GM12891 (cell line): ENCODE results near the gene LEMD3.

Experiments
- DNase-seq: peaks from one replicate; pipeline ENCODE4 v3.0.0; 2011; ENCODE audit warnings: low spot score; ENCODE audit not compliant: insufficient read length
- FAIRE-seq: peaks from 2 replicates; lab custom pipeline; 2011; peaks lifted over from hg19 to GRCh38; lab: Jason Lieb, UNC
- PAX5 ChIP-seq: IDR thresholded peaks from 2 replicates; pipeline ENCODE4 v1.6.1; 2011; ENCODE audit warnings: low read length, moderate library complexity, mild to moderate bottlenecking; ENCODE audit not compliant: insufficient read depth, severe bottlenecking
- POLR2A ChIP-seq: IDR thresholded peaks from 2 replicates; pipeline ENCODE4 v1.6.1; 2011; ENCODE audit warnings: low read depth, low read length, control low read depth
- POLR2AphosphoS5 ChIP-seq: IDR thresholded peaks from 2 replicates; pipeline ENCODE4 v1.6.1; 2011; ENCODE audit warnings: low read depth, low read length, control low read depth
- POU2F2 ChIP-seq: IDR thresholded peaks from 2 replicates; pipeline ENCODE4 v1.6.1; 2011; ENCODE audit warnings: low read depth, mild to moderate bottlenecking, control low read depth, low read length, moderate library complexity
- SPI1 ChIP-seq: IDR thresholded peaks from 2 replicates; pipeline ENCODE4 v1.6.1; 2011; ENCODE audit warnings: low read depth, low read length, control low read depth
- TAF1 ChIP-seq: IDR thresholded peaks from 2 replicates; pipeline ENCODE4 v1.6.1; 2011; ENCODE audit warnings: low read depth, low read length, control low read depth

The LEMD3 gene

GRCh38 chr12:65204886-65205525 lies 35.6 kb downstream of the LEMD3 start:
- FAIRE-seq (no peak), DNase-seq (no peak)
- no peak for TF ChIP-seq SPI1
- TF ChIP-seq POLR2A: no peak
- TF ChIP-seq POLR2AphosphoS5: no peak
- TF ChIP-seq PAX5: no peak
- TF ChIP-seq POU2F2: no peak
- TF ChIP-seq TAF1: no peak

GRCh38 chr12:65205886-65206285 lies 36.5 kb downstream of the LEMD3 start:
- FAIRE-seq (peak; percentile 65), DNase-seq (no peak)
- peak; percentile 66; the same call in 1 of the 2 replicates for TF ChIP-seq SPI1
- TF ChIP-seq POU2F2: no peak
- no peak for TF ChIP-seq PAX5

GRCh38 chr12:65208125-65208524 lies 38.7 kb downstream of the LEMD3 start:
- DNase-seq (no peak), FAIRE-seq (no peak)
- TF ChIP-seq POLR2AphosphoS5 (no peak), POU2F2 (no peak), POLR2A (no peak), TAF1 (no peak), SPI1 (no peak), PAX5 (no peak)

GRCh38 chr12:65208964-65209654 lies 39.7 kb downstream of the LEMD3 start:
- FAIRE-seq (no peak), DNase-seq (no peak)
- no peak for TF ChIP-seq PAX5
- TF ChIP-seq TAF1: no peak
- no peak for TF ChIP-seq POLR2A
- no peak for TF ChIP-seq SPI1

GRCh38 chr12:65209655-65210043 lies 40.3 kb downstream of the LEMD3 start:
- FAIRE-seq: no peak
- TF ChIP-seq SPI1: peak; percentile 90
- no peak for TF ChIP-seq POLR2AphosphoS5
- TF ChIP-seq POLR2A: no peak
- DNase-seq: no peak

GRCh38 chr12:65217086-65217485 lies 47.7 kb downstream of the LEMD3 start:
- DNase-seq: no peak
- FAIRE-seq: no peak
- TF ChIP-seq TAF1 (no peak), POLR2AphosphoS5 (no peak), SPI1 (no peak), POLR2A (no peak), PAX5 (no peak), POU2F2 (no peak)

- FAIRE-seq (no peak), DNase-seq (no peak)
Observed at GRCh38 chr12:65220761-65221160, 51.4 kb downstream of the LEMD3 start.

GRCh38 chr12:65229441-65229840 lies 60.1 kb downstream of the LEMD3 start:
- no peak for DNase-seq
- no peak for TF ChIP-seq POLR2A
- TF ChIP-seq POLR2AphosphoS5: no peak
- no peak for TF ChIP-seq SPI1
- TF ChIP-seq TAF1: no peak
- TF ChIP-seq PAX5: no peak
- TF ChIP-seq POU2F2: no peak

More at GRCh38 chr12:65220761-65221160, 51.4 kb downstream of the LEMD3 start:
- TF ChIP-seq TAF1 (no peak), POU2F2 (no peak), SPI1 (no peak), PAX5 (no peak), POLR2A (no peak), POLR2AphosphoS5 (no peak)

GRCh38 chr12:65232476-65233077 lies 63.2 kb downstream of the LEMD3 start:
- FAIRE-seq: no peak
- TF ChIP-seq POU2F2: no peak
- no peak for TF ChIP-seq POLR2A
- no peak for DNase-seq

More at GRCh38 chr12:65229441-65229840, 60.1 kb downstream of the LEMD3 start:
- no peak for FAIRE-seq

- TF ChIP-seq SPI1 (no peak), POLR2A (no peak), POLR2AphosphoS5 (no peak), PAX5 (no peak), POU2F2 (no peak)
- FAIRE-seq (no peak), DNase-seq (no peak)
Observed at GRCh38 chr12:65237153-65237552, 67.8 kb downstream of the LEMD3 start.

GRCh38 chr12:65238609-65239008 lies 69.2 kb downstream of the LEMD3 start:
- TF ChIP-seq PAX5: no peak
- TF ChIP-seq POLR2AphosphoS5: no peak
- TF ChIP-seq POLR2A: no peak
- no peak for TF ChIP-seq POU2F2
- TF ChIP-seq SPI1: no peak
- TF ChIP-seq TAF1: no peak
- FAIRE-seq: no peak
- no peak for DNase-seq
